Measurements from ENCODE around the gene PPARG.

The PPARG gene

DNA sequence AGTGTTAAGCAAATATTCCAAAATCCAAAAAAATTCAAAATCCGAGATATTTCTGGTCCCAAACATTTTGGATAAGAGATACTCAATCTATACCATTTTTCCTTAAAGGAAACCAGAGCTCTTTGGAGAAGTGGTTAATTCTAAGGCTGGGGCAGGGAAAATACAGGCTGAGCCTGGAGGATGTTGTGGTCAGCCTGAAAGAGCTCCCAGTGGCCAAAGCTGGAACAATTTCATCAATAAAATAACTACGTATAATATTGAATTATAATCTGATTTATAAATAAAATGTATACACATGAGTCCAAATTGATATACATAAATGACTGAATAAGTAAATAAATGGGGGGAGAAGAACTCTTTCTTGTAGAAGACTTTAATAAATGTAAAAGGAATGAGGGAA lies 24.6 kb downstream of the PPARG start:
- DNase-seq (ENCODE audit: low read depth) = no peak

DNA sequence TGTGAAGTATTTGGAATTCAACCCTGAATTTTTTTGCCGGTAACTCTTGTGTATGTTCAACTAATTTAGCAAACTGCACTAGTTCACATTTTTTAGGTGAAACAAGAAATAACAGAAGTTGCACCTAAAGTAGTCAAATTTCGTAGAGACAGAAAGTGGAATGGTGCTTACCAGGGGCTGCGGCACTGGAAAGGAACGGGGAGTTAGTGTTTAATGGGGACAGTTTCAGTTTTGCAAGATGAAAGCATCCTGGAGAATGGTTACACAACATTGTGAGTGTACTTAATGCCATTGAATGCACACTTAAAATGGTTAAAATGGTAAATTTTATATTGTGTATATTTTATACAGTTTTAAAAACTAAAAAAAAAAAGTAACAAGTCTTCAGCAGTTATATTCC lies 27.4 kb downstream of the PPARG start:
- DNase-seq (ENCODE audit: low read depth) = no peak

DNA sequence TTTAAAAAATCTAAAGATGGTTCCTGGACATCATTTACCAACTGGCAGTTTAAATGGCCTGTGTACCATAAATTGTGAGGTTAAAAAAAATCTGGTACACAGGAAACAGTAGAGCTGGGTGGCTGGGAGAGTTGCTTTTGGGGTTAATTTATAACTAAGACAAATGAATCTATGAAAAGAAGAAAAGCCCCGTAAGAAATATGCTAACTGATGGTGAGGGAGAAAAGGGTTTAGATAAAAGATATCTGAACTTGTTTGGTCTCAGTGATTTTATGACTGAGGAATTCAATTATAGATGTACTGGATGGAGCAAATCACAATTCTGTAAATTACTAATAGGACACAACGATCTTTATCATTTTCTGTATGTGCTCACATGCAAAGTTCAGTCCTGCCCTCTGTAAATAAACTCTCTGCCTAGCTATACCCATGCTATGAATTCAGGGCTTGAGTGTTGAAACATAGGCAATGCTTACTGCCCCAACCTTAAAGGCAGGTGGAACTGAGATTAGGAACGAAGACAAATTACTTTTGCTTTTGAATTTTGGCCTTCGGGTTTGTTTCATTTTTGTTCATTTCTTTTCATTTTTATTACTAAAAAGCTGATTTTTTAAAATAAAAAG lies 28.0 kb downstream of the PPARG start:
- no peak for DNase-seq (ENCODE audit: low read depth)

DNA sequence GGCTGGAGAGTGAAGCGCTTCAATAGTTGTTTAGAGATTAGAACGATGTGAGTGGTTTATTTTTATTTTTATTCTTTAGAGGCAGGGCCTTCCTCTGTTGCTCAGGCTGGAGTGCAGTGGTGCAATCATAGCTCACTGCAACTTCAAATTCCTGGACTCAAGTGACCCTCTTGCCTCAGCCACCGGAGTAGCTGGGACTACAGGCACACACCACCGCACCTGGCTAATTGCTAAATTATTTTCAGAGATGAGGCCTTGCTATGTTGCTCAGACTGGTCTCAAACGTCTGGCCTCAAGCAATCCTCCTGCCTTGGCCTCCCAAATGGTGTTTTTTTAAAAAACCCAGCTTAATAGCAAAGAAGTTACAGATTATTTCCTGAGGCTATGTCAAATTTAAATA lies 29.0 kb downstream of the PPARG start:
- DNase-seq (ENCODE audit: low read depth) = no peak

DNA sequence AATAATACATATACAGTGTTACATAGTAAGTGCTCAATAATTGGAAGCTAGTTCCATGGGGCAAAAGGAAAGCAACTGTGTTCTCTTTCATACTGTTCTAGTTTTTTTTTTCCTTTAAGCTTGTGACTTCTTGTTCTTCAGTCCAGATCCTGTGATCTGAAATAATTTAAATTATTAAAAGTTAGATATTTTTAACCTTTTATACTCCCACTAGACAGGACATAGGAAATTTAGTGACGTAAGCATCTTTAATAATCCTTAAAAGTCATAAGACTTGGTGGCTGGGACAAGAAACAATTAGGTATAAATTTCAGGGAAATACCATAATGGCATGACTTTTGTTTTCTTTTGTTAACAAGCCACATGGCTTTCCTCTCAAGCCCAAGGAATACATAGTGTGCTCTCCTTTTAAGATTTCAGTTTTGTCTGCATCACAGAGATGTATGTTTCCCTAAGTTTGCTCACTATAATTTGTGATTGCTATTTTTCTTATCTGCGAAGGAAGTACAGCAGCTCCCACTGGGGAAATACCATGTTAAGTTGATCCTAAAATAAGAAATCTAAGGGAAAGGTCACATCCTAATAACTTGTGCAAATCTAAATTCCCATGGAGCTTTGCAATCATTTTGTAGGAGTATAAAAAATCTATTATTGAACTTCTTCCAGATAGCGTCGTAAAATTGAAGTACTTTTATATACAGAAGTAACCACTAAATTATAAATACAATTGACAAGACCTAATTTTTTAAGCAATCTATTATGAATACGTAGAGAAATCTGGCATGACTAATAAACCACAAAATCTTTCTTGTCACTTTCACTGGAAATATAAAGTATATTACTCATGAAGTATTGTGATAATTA lies 30.1 kb downstream of the PPARG start:
- no peak for DNase-seq (ENCODE audit: low read depth)

DNA sequence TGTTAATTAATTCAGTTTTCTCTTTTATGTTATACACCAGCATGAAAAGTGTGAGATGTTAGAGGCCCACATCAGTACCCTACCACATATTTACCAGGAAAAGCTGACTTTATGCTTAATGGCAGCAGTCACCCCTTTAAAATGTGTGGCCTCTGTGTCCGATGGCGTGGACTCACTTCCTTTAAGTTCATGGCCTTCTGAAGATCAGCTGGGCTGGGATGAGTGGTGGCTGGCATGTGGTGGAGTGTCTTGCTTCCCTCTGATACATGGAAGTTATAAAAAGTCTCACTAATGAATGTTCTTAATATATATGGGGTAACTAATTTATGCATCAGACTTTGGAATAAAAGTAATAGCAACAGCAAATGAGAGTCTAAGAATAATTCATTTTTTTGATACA lies 32.1 kb downstream of the PPARG start:
- no peak for DNase-seq (ENCODE audit: low read depth)

DNA sequence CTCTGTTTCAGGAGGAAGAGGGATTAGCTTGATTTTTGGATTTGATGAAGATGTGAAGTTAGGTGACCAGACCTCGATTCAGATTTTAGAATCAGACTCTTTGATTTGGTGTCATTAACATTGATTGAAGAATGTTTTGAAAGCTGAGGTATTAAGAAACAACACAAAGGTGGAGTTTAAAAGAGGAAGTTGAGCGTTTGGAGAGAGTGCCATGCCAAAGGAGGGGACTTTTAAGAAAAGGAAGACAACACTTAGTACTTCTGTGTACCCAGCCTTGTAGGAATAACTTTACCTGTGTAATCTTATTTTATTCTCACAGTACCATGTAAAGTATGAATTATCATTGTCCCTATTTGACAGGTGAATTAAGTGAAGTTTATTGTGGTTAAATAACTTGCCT lies 34.4 kb downstream of the PPARG start:
- DNase-seq (ENCODE audit: low read depth) = no peak

DNA sequence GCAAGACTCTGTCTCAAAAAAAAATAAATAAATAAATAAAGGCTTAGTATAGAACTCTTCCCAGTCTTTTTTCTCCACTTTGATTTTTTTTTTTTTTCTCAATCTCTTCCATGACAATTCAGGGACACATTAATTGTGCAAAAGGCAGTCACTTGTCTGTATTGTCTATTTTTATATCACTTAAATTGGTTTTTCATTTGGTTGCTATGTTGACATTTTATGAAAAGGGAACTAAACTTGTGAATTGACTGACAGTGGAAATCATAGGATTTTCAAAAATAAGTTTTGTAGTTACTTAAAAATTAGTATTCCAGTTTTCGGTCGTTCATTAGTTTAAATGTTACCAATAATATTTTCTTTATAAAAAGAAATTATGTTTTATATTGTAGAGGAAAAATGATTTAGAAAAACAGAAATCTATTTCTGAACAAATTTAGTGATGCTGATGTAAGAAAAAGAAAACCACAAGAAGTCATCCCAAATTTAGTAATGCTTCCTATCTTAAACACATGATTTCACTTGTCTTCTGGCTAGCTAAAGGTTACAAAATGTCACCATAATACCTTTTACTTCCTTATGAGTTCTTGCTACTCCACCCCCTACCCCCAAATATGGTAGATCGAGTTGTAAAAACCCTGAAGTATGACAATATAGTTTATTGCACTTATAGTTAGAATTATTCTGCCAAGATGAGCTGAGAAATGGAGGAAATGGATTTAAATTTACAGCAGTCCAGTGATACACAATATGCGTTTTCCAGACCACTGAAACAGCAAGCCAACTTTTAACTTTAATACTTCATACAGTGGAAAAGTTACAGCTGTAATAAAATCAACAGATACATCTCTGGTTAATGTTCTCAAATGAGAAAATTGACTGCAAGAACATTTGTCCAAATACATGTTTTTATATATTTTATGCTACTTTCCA lies 37.0 kb downstream of the PPARG start:
- no peak for DNase-seq (ENCODE audit: low read depth)

DNA sequence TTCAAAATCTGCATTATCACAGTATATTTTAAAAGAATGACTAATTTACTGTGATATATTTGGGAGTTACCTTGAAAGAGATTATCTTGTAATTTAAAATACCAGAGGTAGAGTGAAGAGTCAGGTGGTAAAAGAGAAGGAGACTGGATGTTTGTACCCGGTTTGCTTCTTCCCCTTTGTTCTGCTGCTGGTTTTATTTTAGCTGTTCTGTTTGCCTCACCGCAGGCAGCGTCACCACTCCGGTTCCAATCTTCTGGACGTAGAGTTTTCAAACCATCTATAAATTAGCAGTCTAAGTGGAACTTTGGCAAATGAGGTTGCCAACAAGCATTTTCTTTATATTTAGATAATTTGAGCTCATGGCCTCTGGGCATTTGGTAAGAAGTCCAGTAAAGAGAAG lies 38.2 kb downstream of the PPARG start:
- DNase-seq (ENCODE audit: low read depth) = no peak

DNA sequence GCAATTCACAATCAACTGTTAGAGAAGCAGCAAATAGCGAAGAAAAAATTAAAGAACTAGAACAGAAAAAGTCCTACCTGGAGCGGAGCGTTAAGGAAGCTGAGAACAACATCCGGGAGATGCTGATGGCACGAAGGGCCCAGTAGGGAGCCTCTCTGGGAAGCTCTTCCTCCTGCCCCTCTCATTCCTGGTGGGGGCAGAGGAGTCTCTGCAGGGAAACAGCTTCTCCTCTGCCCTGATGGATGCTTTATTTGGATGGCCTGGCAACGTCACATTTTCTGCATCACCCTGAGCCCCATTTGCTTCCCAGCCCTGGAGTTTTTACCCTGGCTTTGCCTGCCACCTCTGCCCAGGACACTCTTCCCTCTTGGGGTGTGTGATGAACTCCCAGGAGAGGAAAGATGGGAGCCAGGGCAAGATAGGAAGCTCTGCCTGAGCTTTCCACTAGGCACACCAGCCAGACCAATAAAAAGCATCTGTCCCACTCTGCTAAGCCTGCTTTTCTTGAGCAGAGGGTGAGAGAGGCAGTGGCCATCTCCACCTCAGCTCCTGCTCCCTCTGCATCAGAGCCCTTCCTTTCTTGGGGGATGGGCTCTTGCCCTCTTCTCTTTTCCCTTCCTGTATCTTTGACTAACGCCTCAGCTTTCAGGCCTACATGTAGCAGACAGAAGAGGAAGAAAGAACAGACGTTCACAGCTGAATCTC lies 39.4 kb downstream of the PPARG start:
- DNase-seq (ENCODE audit: low read depth) = no peak

DNA sequence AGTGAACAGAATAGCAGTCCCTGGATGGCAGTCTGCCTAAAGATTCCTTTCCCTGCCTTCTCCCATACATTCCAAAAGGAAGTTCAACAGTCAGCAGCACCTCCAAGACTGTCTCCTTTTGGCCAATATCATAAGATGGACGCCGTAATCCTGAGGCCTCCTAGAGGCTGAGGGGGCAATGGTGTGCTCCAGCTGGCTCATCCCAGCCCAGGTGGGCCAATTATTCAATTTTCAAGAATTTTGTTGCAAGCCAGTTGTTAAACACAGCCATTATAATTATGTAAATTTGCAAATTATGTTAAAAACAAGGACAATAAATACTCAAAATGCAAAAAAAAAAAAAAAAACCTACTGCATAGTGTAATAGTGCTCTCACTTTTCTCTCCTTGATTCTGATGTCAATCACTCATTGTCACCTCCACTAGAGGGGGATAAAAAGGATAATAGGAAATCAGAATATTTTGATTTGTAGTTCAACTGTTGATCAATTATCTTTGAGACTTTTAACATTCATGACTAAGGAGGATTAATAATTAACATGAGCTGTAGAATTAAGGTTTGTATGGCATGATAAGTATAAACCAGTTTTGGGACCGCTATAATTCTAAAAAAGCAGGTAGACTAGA lies 40.1 kb downstream of the PPARG start:
- DNase-seq (ENCODE audit: low read depth) = no peak

DNA sequence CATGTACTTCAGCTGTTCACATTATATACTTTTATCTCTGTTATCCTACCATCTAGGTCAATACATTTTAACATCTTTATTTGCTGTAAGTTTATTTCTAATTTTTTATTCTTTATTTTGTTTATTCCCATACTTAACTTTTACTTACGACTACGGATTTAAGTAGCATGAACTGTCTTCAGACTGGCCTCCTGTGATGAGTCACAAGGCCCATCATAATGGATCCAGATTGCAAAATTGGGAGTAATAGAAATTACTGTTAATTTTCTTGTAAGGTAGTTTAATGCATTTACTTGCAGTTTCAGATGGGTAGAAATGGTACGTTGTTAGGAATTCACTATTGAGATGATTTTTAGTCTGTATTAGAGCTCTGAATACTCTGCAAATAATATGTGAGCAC lies 45.9 kb downstream of the PPARG start:
- DNase-seq (ENCODE audit: low read depth) = no peak

DNA sequence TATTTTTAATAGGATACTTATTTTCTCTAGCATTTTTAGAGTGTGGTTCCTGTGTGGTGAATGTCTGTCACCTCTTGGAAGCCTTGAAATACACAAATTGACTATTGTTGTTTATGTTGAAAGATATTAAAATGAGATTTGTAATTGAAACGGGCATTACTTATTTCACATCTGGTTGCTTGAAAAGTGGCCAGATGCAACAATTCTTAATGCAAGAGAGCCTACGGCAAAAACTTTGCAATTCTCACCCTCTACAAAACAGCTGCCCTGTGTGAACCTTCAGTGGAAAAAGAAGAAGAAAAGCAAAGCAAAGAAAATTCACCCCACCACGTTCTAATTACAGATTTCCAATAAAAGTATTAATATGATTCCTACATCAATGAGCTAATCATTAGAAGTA lies 46.6 kb downstream of the PPARG start:
- no peak for DNase-seq (ENCODE audit: low read depth)

DNA sequence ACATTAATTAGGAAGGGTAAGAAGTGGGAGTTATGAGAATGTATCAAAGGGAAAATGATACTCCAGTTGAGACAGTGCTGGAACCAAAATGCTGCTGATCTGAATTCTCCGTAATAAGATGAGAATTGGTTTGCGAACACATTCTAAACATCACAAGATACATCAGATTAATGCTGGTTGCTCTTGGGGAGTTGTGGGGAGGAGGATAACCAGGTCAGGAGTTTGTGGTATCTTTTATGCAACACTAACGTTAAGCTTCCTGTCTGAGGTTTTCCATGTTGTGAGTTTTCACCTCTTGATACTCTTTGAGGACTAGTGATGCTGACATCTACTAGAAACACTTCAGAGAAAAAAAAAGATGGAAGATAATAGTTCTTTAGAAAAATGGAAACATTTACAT lies 47.2 kb downstream of the PPARG start:
- DNase-seq (ENCODE audit: low read depth) = no peak

DNA sequence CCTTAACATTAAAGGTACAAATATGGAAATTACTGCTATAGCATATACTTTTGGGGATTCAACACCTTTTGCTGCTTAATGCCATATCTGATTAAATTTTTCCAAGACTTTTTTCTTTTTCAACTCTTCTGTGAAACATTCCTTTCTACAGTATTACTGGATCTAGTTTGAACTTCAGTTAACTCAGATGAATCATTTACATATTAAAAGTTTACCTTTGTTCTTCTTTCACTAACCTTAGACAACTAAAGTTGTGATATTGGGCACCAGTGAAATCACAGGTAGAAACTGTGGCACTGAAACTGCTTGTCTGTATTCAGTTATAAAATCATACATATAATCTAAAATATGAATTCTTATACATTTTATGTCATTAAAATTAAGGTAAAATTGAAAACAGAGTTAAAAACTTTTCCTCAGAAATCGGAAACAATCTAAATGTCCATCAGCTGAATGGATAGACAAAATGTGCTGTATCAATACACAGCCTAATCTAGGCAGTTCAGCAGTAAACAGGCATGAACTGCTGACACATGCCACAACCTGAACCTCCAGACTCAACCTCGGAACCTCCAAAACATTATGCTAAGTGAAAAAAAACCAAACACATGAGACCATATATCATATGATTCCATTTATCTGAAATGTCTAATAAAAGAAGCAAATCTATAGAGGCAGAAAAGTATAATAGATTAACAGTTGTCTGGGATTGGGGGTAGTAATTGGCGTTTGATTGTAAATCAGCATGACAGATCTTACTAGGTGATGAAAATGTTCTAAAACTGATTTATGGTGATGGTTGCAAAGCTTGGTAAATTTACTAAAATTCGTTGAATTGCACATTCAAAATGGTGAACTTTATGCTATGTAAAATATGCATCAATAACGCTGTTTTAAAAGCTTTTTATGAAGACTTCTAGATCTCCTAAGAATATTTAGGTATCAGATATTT lies 50.0 kb downstream of the PPARG start:
- DNase-seq (ENCODE audit: low read depth) = no peak

DNA sequence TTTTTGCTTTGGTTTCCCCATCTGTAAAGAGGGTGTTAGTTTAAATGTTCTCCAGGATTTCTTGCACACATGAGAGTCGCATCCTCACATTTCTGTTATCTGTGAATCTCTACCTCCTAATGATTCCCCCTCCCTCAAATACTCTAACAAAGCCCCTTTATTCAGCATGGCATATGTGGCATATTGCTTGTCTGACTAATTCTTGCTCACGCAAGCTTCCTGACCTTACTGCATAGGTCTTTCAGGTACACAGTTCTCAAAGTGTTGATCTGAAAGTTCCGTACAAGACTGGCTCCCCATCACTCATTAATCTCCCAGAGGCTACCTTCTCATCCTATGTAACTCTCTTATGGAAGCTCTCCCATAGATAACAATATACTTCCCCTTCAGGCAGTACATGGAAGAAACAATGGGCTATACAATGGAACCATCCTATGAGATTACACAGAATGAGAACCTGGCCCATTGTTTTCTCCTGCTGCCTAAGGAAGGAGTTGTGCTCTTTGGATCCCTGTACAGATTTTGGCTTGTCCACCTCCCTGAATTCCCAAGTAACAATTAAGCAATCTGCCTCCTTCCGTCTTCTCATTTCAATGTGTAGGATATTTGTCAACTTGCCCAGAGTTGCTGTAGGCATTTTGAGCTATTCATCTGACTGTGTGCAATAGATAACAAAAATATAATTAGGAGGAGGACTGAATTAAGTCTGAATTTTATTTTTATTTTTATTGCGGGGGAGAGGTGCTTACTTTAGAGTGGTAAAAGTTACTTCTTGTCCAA lies 51.0 kb downstream of the PPARG start:
- DNase-seq (ENCODE audit: low read depth) = no peak

DNA sequence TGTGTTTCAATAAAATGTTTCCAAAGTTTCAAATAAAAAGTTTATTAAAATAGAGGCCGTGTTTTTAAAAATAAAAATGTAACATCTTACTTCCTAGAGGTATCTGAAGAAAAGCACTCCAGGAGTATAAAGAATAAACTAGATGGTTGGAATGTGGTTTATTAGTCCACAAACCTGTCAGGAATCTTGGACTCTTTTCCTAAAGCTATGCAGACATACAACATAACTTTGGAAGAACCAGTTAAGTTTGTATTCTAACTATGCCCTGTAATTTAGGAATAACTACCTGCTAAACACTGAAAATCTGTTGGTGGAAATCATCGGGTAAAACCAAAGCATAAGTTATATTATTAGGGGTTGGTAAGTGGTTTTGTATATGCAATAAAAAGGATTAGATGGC lies 51.6 kb downstream of the PPARG start:
- no peak for DNase-seq (ENCODE audit: low read depth)

DNA sequence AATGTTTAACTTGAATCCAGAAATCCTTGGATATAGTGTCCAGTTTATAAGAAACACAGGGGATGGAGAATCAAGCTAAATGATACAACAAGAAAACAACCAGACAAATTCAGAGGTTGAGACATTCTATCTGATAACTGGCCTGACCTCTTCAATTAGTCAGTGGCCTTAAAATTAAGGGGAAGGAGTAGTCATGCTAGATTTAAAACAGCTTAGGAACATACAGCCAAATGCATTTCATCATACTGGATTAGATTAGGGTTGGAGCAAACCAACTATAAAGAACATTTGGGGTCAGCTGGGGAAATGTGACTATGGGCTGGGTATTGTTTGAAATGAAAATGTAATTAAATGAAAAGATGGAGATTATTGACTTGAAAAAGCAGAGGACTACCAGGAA lies 53.3 kb downstream of the PPARG start:
- DNase-seq (ENCODE audit: low read depth) = no peak

DNA sequence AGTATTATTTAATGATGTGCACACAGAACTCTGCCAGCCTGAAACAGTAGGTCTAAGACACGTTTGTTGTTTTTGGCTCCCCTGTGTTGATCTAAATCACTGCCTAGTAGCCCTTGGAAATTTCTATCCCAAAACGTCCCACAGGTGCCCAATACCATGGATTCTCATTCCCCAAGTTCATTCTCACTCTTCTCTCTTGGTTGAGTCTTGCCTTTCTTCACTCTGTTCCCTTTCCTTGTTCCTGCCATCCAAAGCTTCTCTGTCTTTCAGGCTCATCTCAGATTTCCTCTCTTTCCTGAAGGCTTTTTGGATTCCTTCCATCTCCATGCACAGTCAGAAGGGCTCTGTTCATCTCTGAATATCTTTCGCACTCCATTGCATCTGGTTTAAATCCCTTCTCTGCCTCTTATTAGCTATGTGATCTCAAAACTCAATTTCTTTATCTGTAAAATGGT lies 54.2 kb downstream of the PPARG start:
- no peak for DNase-seq (ENCODE audit: low read depth)

DNA sequence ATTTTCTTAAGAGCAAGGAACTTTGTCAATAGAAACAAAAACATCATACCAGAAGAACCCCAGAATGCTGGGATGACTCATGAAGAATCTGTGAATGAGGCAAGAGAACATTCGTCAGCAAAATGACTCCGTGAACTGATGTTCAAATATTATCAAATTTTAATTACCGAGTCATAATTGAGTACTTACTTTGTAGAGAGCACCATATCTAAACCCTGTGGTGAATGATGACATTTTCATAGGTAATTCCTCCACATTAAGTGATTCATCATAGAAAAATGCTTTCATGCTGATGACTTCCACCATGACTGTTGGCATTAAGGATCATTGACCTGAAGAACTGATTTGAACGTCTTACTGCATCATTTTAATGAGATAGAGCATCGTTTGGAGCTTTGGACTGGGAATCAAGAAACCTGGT lies 56.3 kb downstream of the PPARG start:
- DNase-seq (ENCODE audit: low read depth) = no peak

Data from stimulated activated CD8-positive, alpha-beta memory T cell treated with anti-CD3 and anti-CD28 coated beads, Interleukin-4, amount 100 ng/mL, for 24 hours (primary cell).